Measurements from ENCODE around the gene CD52.

- no peak for TF ChIP-seq POLR2A (IDR thresholded peaks at IDR 0.05)
- TF ChIP-seq CTCF (IDR thresholded peaks at IDR 0.05) = no peak
These were observed 20.0 kb upstream of the CD52 start for GRCh38 chr1:26297791-26298124.

Measured in adrenal gland (tissue), 5 donors.